Activated CD4-positive, alpha-beta T cell treated with anti-CD3 and anti-CD28 coated beads for 36 hours (primary cell): ENCODE results near the gene PLEKHG5. TPM values are rescaled to one million over a fixed set of nuclear protein-coding genes. Genes with fewer than 3 reads are reported as not detected.
A peak's percentile ranks its signal among the peaks of the same experiment; 100 is the strongest.

Experiments
- ATAC-seq: fragments of 200-7000 bp; cut with Tn5 transposase; one replicate; pipeline ENCODE4 v1.10.0; 2021; ENCODE audit warnings: mild to moderate bottlenecking, moderate library complexity
- CTCF ChIA-PET: fragments of 350-600 bp; sonication (Branson Sonifier 250); formaldehyde crosslinking; loops from one replicate; lab custom pipeline; 2021; ENCODE audit warnings: antibody characterized with exemption; lab: Charles Lee
- POLR2A ChIA-PET: fragments of 350-600 bp; sonication (Branson Sonifier 250); formaldehyde crosslinking; loops from one replicate; lab custom pipeline; 2021; ENCODE audit warnings: antibody characterized with exemption, inconsistent platforms; lab: Charles Lee
- DNase-seq: peaks from one replicate; pipeline ENCODE4 v3.0.0-alpha.2; 2020
- H3K27ac Mint-ChIP-seq: one replicate; pipeline ENCODE4 v1.8.0; 2021; ENCODE audit warnings: mixed read lengths
- H3K27me3 Mint-ChIP-seq: one replicate; pipeline ENCODE4 v1.8.0; 2021; ENCODE audit warnings: mixed read lengths
- H3K36me3 Mint-ChIP-seq: one replicate; pipeline ENCODE4 v1.8.0; 2021; ENCODE audit warnings: low read depth, mixed read lengths
- H3K4me1 Mint-ChIP-seq: one replicate; pipeline ENCODE4 v1.8.0; 2021; ENCODE audit warnings: mixed read lengths
- H3K4me3 Mint-ChIP-seq: one replicate; pipeline ENCODE4 v1.8.0; 2021; ENCODE audit warnings: mild to moderate bottlenecking, moderate library complexity, mixed read lengths
- H3K9me3 Mint-ChIP-seq: one replicate; pipeline ENCODE4 v1.8.0; 2021; ENCODE audit warnings: low read depth, mixed read lengths
- intact Hi-C, 2 experiments: fragments of 100-400 bp; cut with DNase I in 1 of 2; cut with micrococcal nuclease in 1 of 2; formaldehyde crosslinking; loops; one replicate each; pipeline versions ENCODE4 v1.14.2 to v1.15.1; 2022 to 2024; cut with DNase I, micrococcal nuclease
- total RNA-seq, 2 experiments: library from RNA; stranded (reverse); gene quantifications; one replicate each; pipeline ENCODE4 v1.2.3, GENCODE V29; 2021

The PLEKHG5 gene
- total RNA-seq, 2 experiments from 2014 or later: 0.76 to 1.1 TPM

- peaks cover 25% of the 10 kb centered on the region for H3K4me1 Mint-ChIP-seq
- H3K27me3 Mint-ChIP-seq: no peaks in the 10 kb centered on the region
These were observed 24.2 kb downstream of the PLEKHG5 start for GRCh38 chr1:6467224-6467623.

GRCh38 chr1:6466751-6467150 lies 24.7 kb downstream of the PLEKHG5 start:
- CTCF ChIA-PET: interaction anchor here (0.7 to 1.6 kb wide), 4 partner anchors 13 to 220 kb away, joined by 4 to 7 read pairs (median 5); no protein-coding TSS in a partner anchor
- Mint-ChIP-seq H3K36me3 (peaks cover 25% of the 10 kb centered on the region), H3K27me3 (no peaks in the 10 kb centered on the region), H3K9me3 (no peaks in the 10 kb centered on the region), H3K27ac (no peak overlapping the region), H3K4me3 (peak overlapping the region; percentile 84), H3K4me1 (peaks cover 30% of the 10 kb centered on the region)
- POLR2A ChIA-PET: no interaction called here
- ATAC-seq: no peak
- intact Hi-C loops: loop anchor here in 1 of 2 experiments (1.0 to 10.0 kb wide), 3 partner anchors 73 to 472 kb away; partner anchors contain the start of genes ACOT7, CAMTA1 and NPHP4
- no peak for DNase-seq

More at GRCh38 chr1:6467224-6467623, 24.2 kb downstream of the PLEKHG5 start:
- ATAC-seq: no peak
- POLR2A ChIA-PET: no interaction called here
- Mint-ChIP-seq H3K27ac (no peak overlapping the region), H3K4me3 (no peak overlapping the region), H3K9me3 (no peaks in the 10 kb centered on the region), H3K36me3 (peaks cover 20% of the 10 kb centered on the region)
- no peak for DNase-seq
- CTCF ChIA-PET: interaction anchor here (0.7 to 1.6 kb wide), 4 partner anchors 12 to 221 kb away, joined by 4 to 6 read pairs (median 4); no protein-coding TSS in a partner anchor
- intact Hi-C loops: loop anchor here in 1 of 2 experiments (10.0 kb wide), 2 partner anchors 318 to 472 kb away; partner anchors contain the start of genes CAMTA1 and NPHP4

- POLR2A ChIA-PET: no interaction called here
- Mint-ChIP-seq H3K4me1 (peaks cover 36% of the 10 kb centered on the region), H3K27me3 (no peaks in the 10 kb centered on the region), H3K4me3 (peak within 1 kb of the TSS; percentile 84), H3K27ac (peak within 1 kb of the TSS; percentile 90), H3K9me3 (no peaks in the 10 kb centered on the region), H3K36me3 (peaks cover 29% of the 10 kb centered on the region)
- ATAC-seq (peak; percentile 63), DNase-seq (peak; percentile 58)
- intact Hi-C loops: loop anchor here in 1 of 2 experiments (1.0 to 10.0 kb wide), 3 partner anchors 73 to 471 kb away; partner anchors contain the start of genes ACOT7, CAMTA1 and NPHP4
- CTCF ChIA-PET: interaction anchor here (0.6 to 1.4 kb wide), 5 partner anchors 21 to 235 kb away, joined by 3 to 7 read pairs (median 3); partner anchors contain the start of gene DNAJC11
These were observed 25.4 kb downstream of the PLEKHG5 start, which contains the start of gene TNFRSF25 for GRCh38 chr1:6466023-6466422. TNFRSF25 (minus strand) TSS chr1:6466173; CDS start chr1:6466107, 66 bp downstream.

- no peaks in the 10 kb centered on the region for H3K27me3 Mint-ChIP-seq
- H3K27ac Mint-ChIP-seq: peak overlapping the region; percentile 90
- ATAC-seq: peak; percentile 47
- peak overlapping the region; percentile 84 for H3K4me3 Mint-ChIP-seq
- no peaks in the 10 kb centered on the region for H3K9me3 Mint-ChIP-seq
- peak; percentile 73 for DNase-seq
- H3K4me1 Mint-ChIP-seq: peaks cover 41% of the 10 kb centered on the region
- intact Hi-C loops: loop anchor here in 1 of 2 experiments (1.0 to 10.0 kb wide), 5 partner anchors 21 to 471 kb away; partner anchors contain the start of genes ACOT7, CAMTA1 and NPHP4
- ChIA-PET POLR2A (no interaction called here), CTCF (interaction anchor here (0.6 to 1.4 kb wide), 5 partner anchors 14 to 155 kb away, joined by 3 to 7 read pairs (median 3); no protein-coding TSS in a partner anchor)
- H3K36me3 Mint-ChIP-seq: peaks cover 34% of the 10 kb centered on the region
These were observed 25.9 kb downstream of the PLEKHG5 start for GRCh38 chr1:6465461-6466005.

- ATAC-seq: no peak
- H3K36me3 Mint-ChIP-seq: peaks cover 35% of the 10 kb centered on the region
- no peak for DNase-seq
- H3K27me3 Mint-ChIP-seq: no peaks in the 10 kb centered on the region
- POLR2A ChIA-PET: no interaction called here
- H3K4me3 Mint-ChIP-seq: peak overlapping the region; percentile 84
- peak overlapping the region; percentile 90 for H3K27ac Mint-ChIP-seq
- no peaks in the 10 kb centered on the region for H3K9me3 Mint-ChIP-seq
- peaks cover 46% of the 10 kb centered on the region for H3K4me1 Mint-ChIP-seq
- intact Hi-C loops: loop anchor here in 1 of 2 experiments (2.0 to 10.0 kb wide), 4 partner anchors 20 to 470 kb away; partner anchors contain the start of genes CAMTA1 and NPHP4
- CTCF ChIA-PET: interaction anchor here (0.6 to 1.3 kb wide), 5 partner anchors 13 to 220 kb away, joined by 3 to 4 read pairs (median 3); no protein-coding TSS in a partner anchor
These were observed 26.6 kb downstream of the PLEKHG5 start for GRCh38 chr1:6464915-6465314.

GRCh38 chr1:6464514-6464836 lies 27.0 kb downstream of the PLEKHG5 start:
- H3K27ac Mint-ChIP-seq: peak overlapping the region; percentile 83
- peaks cover 35% of the 10 kb centered on the region for H3K36me3 Mint-ChIP-seq
- H3K9me3 Mint-ChIP-seq: no peaks in the 10 kb centered on the region
- ChIA-PET CTCF (interaction anchor here (0.6 to 1.3 kb wide), 7 partner anchors 13 to 220 kb away, joined by 3 to 4 read pairs (median 3); no protein-coding TSS in a partner anchor), POLR2A (no interaction called here)
- H3K4me1 Mint-ChIP-seq: peaks cover 50% of the 10 kb centered on the region
- peak; percentile 21 for ATAC-seq
- H3K4me3 Mint-ChIP-seq: peak overlapping the region; percentile 84
- intact Hi-C loops: loop anchor here in 1 of 2 experiments (2.0 to 10.0 kb wide), 4 partner anchors 20 to 470 kb away; partner anchors contain the start of genes CAMTA1 and NPHP4
- peak; percentile 80 for DNase-seq
- no peaks in the 10 kb centered on the region for H3K27me3 Mint-ChIP-seq

GRCh38 chr1:6463120-6463412 lies 28.4 kb downstream of the PLEKHG5 start:
- intact Hi-C loops: loop anchor here in 1 of 2 experiments (10.0 kb wide), 2 partner anchors 322 to 468 kb away; partner anchors contain the start of genes CAMTA1 and NPHP4
- H3K27ac Mint-ChIP-seq: peak overlapping the region; percentile 11
- peak overlapping the region; percentile 84 for H3K4me3 Mint-ChIP-seq
- CTCF ChIA-PET: interaction anchor here (0.9 to 1.4 kb wide), 6 partner anchors 9 to 217 kb away, joined by 3 to 9 read pairs (median 4); no protein-coding TSS in a partner anchor
- H3K9me3 Mint-ChIP-seq: no peaks in the 10 kb centered on the region
- H3K27me3 Mint-ChIP-seq: no peaks in the 10 kb centered on the region
- ATAC-seq (no peak), DNase-seq (no peak)
- POLR2A ChIA-PET: no interaction called here
- H3K4me1 Mint-ChIP-seq: peaks cover 54% of the 10 kb centered on the region
- peaks cover 35% of the 10 kb centered on the region for H3K36me3 Mint-ChIP-seq

- Mint-ChIP-seq H3K36me3 (peaks cover 35% of the 10 kb centered on the region), H3K4me1 (peaks cover 54% of the 10 kb centered on the region), H3K4me3 (no peak overlapping the region), H3K9me3 (no peaks in the 10 kb centered on the region), H3K27me3 (no peaks in the 10 kb centered on the region), H3K27ac (peak overlapping the region; percentile 87)
- CTCF ChIA-PET: interaction anchor here (0.6 to 1.4 kb wide), 8 partner anchors 10 to 104 kb away, joined by 3 to 9 read pairs (median 4); no protein-coding TSS in a partner anchor
- POLR2A ChIA-PET: interaction anchor here (0.6 kb wide), 1 partner anchor 11 kb away, joined by 3 read pairs; no protein-coding TSS in a partner anchor
- ATAC-seq (no peak), DNase-seq (no peak)
- intact Hi-C loops: loop anchor here in 1 of 2 experiments (10.0 kb wide), 2 partner anchors 322 to 468 kb away; partner anchors contain the start of genes CAMTA1 and NPHP4
These were observed 28.9 kb downstream of the PLEKHG5 start for GRCh38 chr1:6462412-6463119.

- no peaks in the 10 kb centered on the region for H3K9me3 Mint-ChIP-seq
- peaks cover 3% of the 10 kb centered on the region for H3K27me3 Mint-ChIP-seq
- ChIA-PET POLR2A (interaction anchor here (0.6 kb wide), 1 partner anchor 10 kb away, joined by 3 read pairs; no protein-coding TSS in a partner anchor), CTCF (interaction anchor here (0.6 to 1.3 kb wide), 4 partner anchors 10 to 38 kb away, joined by 3 to 9 read pairs (median 4); no protein-coding TSS in a partner anchor)
- ATAC-seq (no peak), DNase-seq (no peak)
- H3K36me3 Mint-ChIP-seq: peaks cover 35% of the 10 kb centered on the region
- H3K4me3 Mint-ChIP-seq: no peak overlapping the region
- intact Hi-C loops: loop anchor here in 1 of 2 experiments (10.0 kb wide), 2 partner anchors 323 to 467 kb away; partner anchors contain the start of genes CAMTA1 and NPHP4
- H3K27ac Mint-ChIP-seq: peak overlapping the region; percentile 87
- H3K4me1 Mint-ChIP-seq: peaks cover 54% of the 10 kb centered on the region
These were observed 29.7 kb downstream of the PLEKHG5 start for GRCh38 chr1:6461538-6462411.

- no peak for ATAC-seq
- Mint-ChIP-seq H3K27me3 (peaks cover 8% of the 10 kb centered on the region), H3K27ac (peak overlapping the region; percentile 95), H3K36me3 (peaks cover 35% of the 10 kb centered on the region), H3K9me3 (no peaks in the 10 kb centered on the region), H3K4me1 (peaks cover 54% of the 10 kb centered on the region), H3K4me3 (peak overlapping the region; percentile 69)
- intact Hi-C loops: loop anchor here in 1 of 2 experiments (10.0 kb wide), 2 partner anchors 324 to 466 kb away; partner anchors contain the start of genes CAMTA1 and NPHP4
- CTCF ChIA-PET: interaction anchor here (1.0 to 3.7 kb wide), 3 partner anchors 12 to 38 kb away, joined by 6 to 12 read pairs (median 9); no protein-coding TSS in a partner anchor
- no peak for DNase-seq
- POLR2A ChIA-PET: no interaction called here
These were observed 30.4 kb downstream of the PLEKHG5 start for GRCh38 chr1:6461051-6461530.
